Right lobe of liver (tissue), 6 donors: ENCODE results near the gene NCAPD3. TPM values are rescaled to one million over a fixed set of nuclear protein-coding genes. Genes with fewer than 3 reads are reported as not detected.

Experiments
- ATAC-seq, 4 donors: fragments of 200-7000 bp; cut with Tn5 transposase; one replicate each; pipeline ENCODE4 v1.9.1; 2020; ENCODE audit warnings: mild to moderate bottlenecking in 4 of 4, moderate library complexity in 4 of 4
- DNase-seq, 3 donors: peaks; one replicate each; pipeline ENCODE4 v3.0.0-alpha.2; 2020
- H3K27ac ChIP-seq, 3 donors: fragments of 200-600 bp; one replicate each; pipeline ENCODE4 v1.8.0; 2022
- H3K27me3 ChIP-seq, 2 donors: fragments of 200-600 bp; one replicate each; pipeline ENCODE4 v1.8.0; 2022
- H3K36me3 ChIP-seq, 4 donors: fragments of 200-600 bp; sonication (generic) in 1 of 4; one replicate each; pipeline versions ENCODE4 v1.5.1 to v1.8.0; 2017 to 2022; ENCODE audit warnings: control low read depth in 1 of 4
- H3K4me1 ChIP-seq, 4 donors: fragments of 200-600 bp; sonication (generic) in 1 of 4; one replicate each; pipeline versions ENCODE4 v1.5.1 to v1.8.0; 2017 to 2022; ENCODE audit warnings: control low read depth in 1 of 4
- H3K4me3 ChIP-seq, 3 donors: fragments of 200-600 bp; one replicate each; pipeline ENCODE4 v1.8.0; 2022
- H3K9me3 ChIP-seq, 4 donors: fragments of 200-600 bp; sonication (generic) in 1 of 4; one replicate each; pipeline versions ENCODE4 v1.5.1 to v1.8.0; 2017 to 2022; ENCODE audit warnings: control low read depth in 1 of 4
- CTCF ChIP-seq, 4 donors: fragments of 200-600 bp in 3 of 4; fragments of 450-650 bp in 1 of 4; IDR thresholded peaks; one replicate each; pipeline versions ENCODE4 v1.5.1 to v1.8.0; 2016 to 2022; ENCODE audit warnings: antibody characterized with exemption in 4 of 4, mild to moderate bottlenecking in 2 of 4
- POLR2A ChIP-seq: fragments of 450-650 bp; IDR thresholded peaks from one replicate; pipeline ENCODE4 v1.6.1; 2017; ENCODE audit warnings: antibody characterized with exemption, mild to moderate bottlenecking
- WGBS: methylation state at CpG from one replicate; pipeline ENCODE4 v1.1.6; 2018; ENCODE audit warnings: low coverage, low lambda C conversion rate; ENCODE audit not compliant: insufficient coverage; ENCODE audit errors: missing lambda C conversion rate; 5-methylcytosine and 5-hydroxymethylcytosine counted together
- intact Hi-C, 2 donors: fragments of 100-400 bp; cut with DNase I; formaldehyde crosslinking; loops; one replicate each; pipeline versions ENCODE4 v1.11.2 to v1.14.1; 2022
- total RNA-seq, 6 experiments: library from RNA; depleted of rRNA in 2 of 6; stranded (reverse); fragments of >200 nt in 2 of 6; fragmentation: NEBNext Ultra II Directional in 3 of 6; extraction: Animal tissue kit (Norgen Biotek cat#: 25700) in 3 of 6; gene quantifications; one replicate each; pipeline versions ENCODE4 v1.1.0 to v1.2.4, GENCODE V29; 2016 to 2023
- donor health status: DM: no; HTN: yes; CAD: no.
- donor health status: DM: no; HTN: no; CAD: no.
- donor health status: DM: no; HTN: no; CAD: no.
- donor health status: DM: no; HTN: yes; CAD: no.
- donor health status: DM: no; HTN: yes; CAD: no.

Gene NCAPD3
- total RNA-seq, 6 experiments from 2014 or later: 11.9 to 21.8 (median 15.5) TPM

DNA sequence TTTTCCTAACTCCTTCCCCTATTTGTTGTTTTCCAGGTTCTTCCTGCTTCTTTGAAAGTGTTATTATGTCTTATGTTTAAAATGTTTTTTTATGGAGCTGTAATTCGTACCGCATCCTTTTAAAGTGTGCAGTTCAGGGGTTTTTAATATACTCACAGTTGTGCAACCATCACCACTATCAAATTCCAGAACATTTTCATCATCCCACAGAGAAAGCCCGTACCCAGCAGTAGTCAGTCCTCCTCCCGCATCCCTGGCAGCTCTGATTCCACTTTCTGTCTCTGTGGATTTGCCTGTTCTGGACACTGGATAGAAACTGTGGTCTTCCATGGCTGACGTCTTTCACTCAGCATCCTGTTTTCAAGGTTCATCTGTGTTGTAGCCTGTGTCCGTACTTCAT lies 81.2 kb downstream of the NCAPD3 start:
- H3K36me3 ChIP-seq: no peaks in the 10 kb centered on the region
- 88% methylated on average over 6 of the region's 6 CpGs for WGBS
- H3K4me1 ChIP-seq: no peaks in the 10 kb centered on the region
- no peak for DNase-seq
- H3K9me3 ChIP-seq: no peaks in the 10 kb centered on the region
- H3K4me3 ChIP-seq: no peak overlapping the region
- no peaks in the 10 kb centered on the region for H3K27me3 ChIP-seq
- no peak for TF ChIP-seq CTCF (IDR thresholded peaks at IDR 0.05)
- no peak for TF ChIP-seq POLR2A
- H3K27ac ChIP-seq: no peak overlapping the region
- intact Hi-C loops: loop anchor here in 1 of 2 donors (10.0 kb wide), 1 partner anchor 88 kb away; no protein-coding TSS in a partner anchor
- ATAC-seq: no peak

DNA sequence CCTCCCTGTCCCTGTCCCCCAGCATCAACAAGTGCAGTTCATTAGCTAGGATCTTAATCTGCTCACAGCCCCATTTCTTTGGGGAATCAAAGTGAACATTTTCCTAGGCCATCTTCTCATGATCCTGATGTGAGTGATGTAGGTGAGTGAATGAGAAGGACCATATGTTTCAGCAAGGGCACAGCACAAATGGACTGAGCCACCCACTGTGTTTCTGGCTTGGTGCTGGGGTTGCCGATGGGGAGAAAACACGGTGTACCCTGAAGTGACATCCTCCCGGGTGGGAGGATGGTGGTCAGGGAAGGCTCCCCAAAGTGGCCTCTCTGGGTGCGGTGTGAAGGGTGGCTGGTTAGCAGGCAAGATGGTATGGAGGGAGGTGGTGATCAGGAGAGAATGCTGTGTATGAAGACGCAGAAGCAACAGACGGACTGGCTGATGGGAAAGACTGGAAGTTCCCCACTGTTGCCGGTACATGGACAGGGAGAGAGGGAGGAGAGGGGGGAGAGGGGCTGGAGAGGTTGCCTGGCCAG lies 82.7 kb downstream of the NCAPD3 start:
- 68% methylated on average over 5 of the region's 7 CpGs for WGBS
- no peaks in the 10 kb centered on the region for H3K9me3 ChIP-seq
- intact Hi-C loops: loop anchor here in 1 of 2 donors (10.0 kb wide), 1 partner anchor 86 kb away; no protein-coding TSS in a partner anchor
- no peak overlapping the region for H3K27ac ChIP-seq
- no peaks in the 10 kb centered on the region for H3K4me1 ChIP-seq
- ATAC-seq: no peak
- H3K36me3 ChIP-seq: no peaks in the 10 kb centered on the region
- no peak for DNase-seq
- TF ChIP-seq CTCF (IDR thresholded peaks at IDR 0.05) (no peak), POLR2A (no peak)
- no peak overlapping the region for H3K4me3 ChIP-seq
- no peaks in the 10 kb centered on the region for H3K27me3 ChIP-seq

DNA sequence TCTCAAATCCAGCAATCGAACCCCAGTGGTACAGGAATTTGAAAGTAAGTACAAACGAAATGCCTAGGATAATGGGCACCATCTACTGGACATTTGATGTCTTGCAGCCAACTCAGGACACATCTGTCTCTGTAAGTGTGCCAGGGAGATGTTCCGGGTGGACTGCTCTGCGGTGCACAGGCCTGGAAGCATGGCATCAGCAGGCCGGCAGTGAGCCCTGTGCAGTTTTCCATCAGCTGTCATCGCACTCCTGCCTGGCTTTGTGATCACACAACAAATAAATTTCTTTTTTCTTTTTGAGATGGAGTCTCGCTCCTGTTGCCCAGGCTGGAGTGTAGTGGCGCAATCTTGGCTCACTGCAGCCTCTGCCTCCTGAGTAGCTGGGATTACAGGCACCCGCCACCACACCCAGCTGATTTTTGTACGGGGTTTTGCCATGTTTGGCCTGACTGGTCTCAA lies 83.9 kb downstream of the NCAPD3 start:
- ATAC-seq: peak; percentile 89 to 94 (median 90)

DNA sequence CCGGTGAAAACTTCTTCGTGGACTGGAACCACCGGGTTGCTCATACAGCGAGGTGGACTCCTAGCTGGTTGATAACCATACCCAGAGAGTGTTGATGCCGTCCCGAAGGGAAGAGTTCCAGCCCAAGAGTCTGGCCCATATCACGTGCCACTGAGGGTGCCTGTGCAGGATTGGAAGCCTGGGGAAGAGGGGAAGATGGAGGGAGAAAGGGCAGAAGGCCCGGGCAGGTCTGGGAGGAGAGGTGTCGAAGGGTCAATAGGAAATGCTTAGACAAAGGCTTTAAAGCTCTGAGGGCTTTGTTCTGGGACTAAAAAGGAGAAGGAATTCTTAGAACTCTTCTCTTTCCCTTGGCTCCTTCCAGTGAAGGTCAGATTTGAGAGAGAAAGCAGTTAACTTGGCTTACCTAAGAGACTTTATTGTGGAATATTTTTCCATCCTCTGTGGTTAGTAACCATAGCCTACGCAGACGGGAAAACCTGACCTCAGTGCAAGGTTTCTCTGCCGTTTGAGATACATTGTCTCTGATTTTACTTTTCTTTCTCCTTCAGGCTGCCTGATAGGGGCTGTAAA lies 84.4 kb downstream of the NCAPD3 start:
- Histone ChIP-seq H3K36me3 (no peaks in the 10 kb centered on the region), H3K9me3 (no peaks in the 10 kb centered on the region), H3K4me3 (no peak overlapping the region), H3K27ac (no peak overlapping the region), H3K27me3 (no peaks in the 10 kb centered on the region), H3K4me1 (no peaks in the 10 kb centered on the region)
- 57% methylated on average over 12 of the region's 12 CpGs for WGBS
- DNase-seq: no peak
- intact Hi-C loops: loop anchor here in 1 of 2 donors (10.0 kb wide), 2 partner anchors 85 to 215 kb away; no protein-coding TSS in a partner anchor
- TF ChIP-seq POLR2A (no peak), CTCF (IDR thresholded peaks at IDR 0.05) (no peak)
- no peak for ATAC-seq

More for the DNA sequence above, 83.9 kb downstream of the NCAPD3 start:
- no peaks in the 10 kb centered on the region for H3K36me3 ChIP-seq
- H3K27ac ChIP-seq: no peak overlapping the region
- WGBS: 31% methylated on average over 7 of the region's 10 CpGs
- TF ChIP-seq POLR2A (no peak), CTCF (IDR thresholded peaks at IDR 0.05) (peak; percentile 67 to 75 (median 72))
- no peaks in the 10 kb centered on the region for H3K9me3 ChIP-seq
- no peak overlapping the region for H3K4me3 ChIP-seq
- no peak for DNase-seq
- H3K27me3 ChIP-seq: no peaks in the 10 kb centered on the region
- intact Hi-C loops: loop anchor here (10.0 kb wide), 2 partner anchors 85 to 215 kb away; no protein-coding TSS in a partner anchor
- H3K4me1 ChIP-seq: no peaks in the 10 kb centered on the region
